ENCODE data around the gene SPHKAP.

SPHKAP gene

DNA sequence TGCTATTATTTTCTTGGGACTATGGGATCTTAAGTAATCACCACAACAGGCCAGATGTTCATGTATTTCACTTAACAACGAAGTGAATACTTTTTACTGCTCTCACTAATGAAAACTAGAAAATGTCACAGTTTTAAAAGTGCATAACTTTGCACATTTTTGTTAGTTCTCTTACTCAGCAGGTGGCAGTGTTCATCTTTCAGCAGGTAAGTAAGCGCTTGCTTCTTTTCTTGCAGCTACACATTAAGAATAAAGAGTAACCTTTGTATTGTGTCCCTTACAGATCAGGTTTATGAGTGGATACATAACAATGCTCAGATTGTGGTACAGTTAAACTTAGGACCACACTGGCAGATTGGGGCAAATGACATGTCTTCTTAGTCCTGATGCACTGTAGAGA lies 249.1 kb downstream of the SPHKAP start:
- H3K36me3 Mint-ChIP-seq (ENCODE audit: low read depth) = no peaks in the 10 kb centered on the region
- ATAC-seq = no peak

GRCh38 chr2:227932001-227932400 lies 249.5 kb downstream of the SPHKAP start:
- Mint-ChIP-seq H3K9me3 (peaks cover 14% of the 10 kb centered on the region), H3K27ac (no peak overlapping the region), H3K36me3 (ENCODE audit: low read depth) (no peaks in the 10 kb centered on the region), H3K4me1 (no peaks in the 10 kb centered on the region), H3K4me3 (no peak overlapping the region), H3K27me3 (peaks cover 7% of the 10 kb centered on the region)
- ATAC-seq (no peak), DNase-seq (no peak)

More for the DNA sequence above, 249.1 kb downstream of the SPHKAP start:
- DNase-seq = no peak
- Mint-ChIP-seq H3K27me3 (peaks cover 7% of the 10 kb centered on the region), H3K4me1 (no peaks in the 10 kb centered on the region), H3K4me3 (no peak overlapping the region), H3K9me3 (peaks cover 10% of the 10 kb centered on the region), H3K27ac (no peak overlapping the region)
